Stomach (tissue), 4 donors: Measurements from ENCODE around the gene DLG5.

Experiments
- CTCF ChIP-seq, 7 experiments: fragments of 450-650 bp in 4 of 7; fragments of 200-600 bp in 3 of 7; sonication (generic) in 3 of 7; IDR thresholded peaks; one replicate each; pipeline ENCODE4 v1.5.1; 2016 to 2019; ENCODE audit warnings: antibody characterized with exemption in 7 of 7, control low read depth in 2 of 7, mild to moderate bottlenecking in 1 of 7
- POLR2A ChIP-seq, 4 donors: fragments of 450-650 bp; IDR thresholded peaks; one replicate each; pipeline ENCODE4 v1.6.1; 2016; ENCODE audit warnings: antibody characterized with exemption in 4 of 4, control low read depth in 2 of 4, mild to moderate bottlenecking in 1 of 4, moderate library complexity in 1 of 4
- POLR2AphosphoS5 ChIP-seq, 3 donors: sonication (generic); formaldehyde crosslinking; IDR thresholded peaks; one replicate each; pipeline ENCODE4 v1.6.1; 2016; ENCODE audit warnings: antibody characterized with exemption in 3 of 3

GRCh38 chr10:77780180-77780579, 146.4 kb downstream of the DLG5 start:
- TF ChIP-seq CTCF (IDR thresholded peaks at IDR 0.05) (no peak), POLR2A (IDR thresholded peaks at IDR 0.05) (no peak), POLR2AphosphoS5 (IDR thresholded peaks at IDR 0.05) (no peak)
